BJ (cell line): ENCODE results near the gene MFRP. TPM values are rescaled to one million over a fixed set of nuclear protein-coding genes. Genes with fewer than 3 reads are reported as not detected.

ENCODE experiments used
- CTCF ChIA-PET: fragments of 350-600 bp; formaldehyde crosslinking; extraction: SDS; loops from one replicate; lab custom pipeline; 2021; ENCODE audit warnings: antibody characterized with exemption, inconsistent platforms; lab: Yijun Ruan, JAX
- POLR2A ChIA-PET: fragments of 300-600 bp; sonication (Branson Sonifier 250); formaldehyde crosslinking; extraction: SDS; loops from one replicate; lab custom pipeline; 2021; ENCODE audit warnings: antibody characterized with exemption; lab: Charles Lee
- DNase-seq: peaks from one replicate; pipeline ENCODE4 v3.0.0-alpha.2; 2011; ENCODE audit warnings: low read depth
- H3K27me3 ChIP-seq: 2 replicates; pipeline ENCODE4 v1.6.0; 2011; ENCODE audit warnings: low read length; ENCODE audit not compliant: control insufficient read depth, insufficient read depth
- H3K36me3 ChIP-seq: 2 replicates; pipeline ENCODE4 v1.5.1; 2011; ENCODE audit warnings: low read length; ENCODE audit not compliant: control insufficient read depth, insufficient read depth
- H3K4me3 ChIP-seq: 2 replicates; pipeline ENCODE4 v1.5.1; 2011; ENCODE audit warnings: low read depth, mild to moderate bottlenecking, control low read depth, low read length
- polyA plus RNA-seq: library from polyadenylated mRNA; depleted of rRNA; stranded (reverse); fragments of >200 nt; gene quantifications from 2 replicates; pipeline ENCODE4 v1.2.3, GENCODE V29; 2011
- TF ChIP-seq, protein P1 (sequence below): IDR thresholded peaks from 2 replicates; pipeline ENCODE4 v1.5.1; 2011; ENCODE audit warnings: low read depth, mild to moderate bottlenecking, control low read depth, inconsistent platforms, low read length, moderate library complexity; ENCODE audit not compliant: insufficient read depth

Gene MFRP
- polyA plus RNA-seq, 1 experiment, result not detected

DNA sequence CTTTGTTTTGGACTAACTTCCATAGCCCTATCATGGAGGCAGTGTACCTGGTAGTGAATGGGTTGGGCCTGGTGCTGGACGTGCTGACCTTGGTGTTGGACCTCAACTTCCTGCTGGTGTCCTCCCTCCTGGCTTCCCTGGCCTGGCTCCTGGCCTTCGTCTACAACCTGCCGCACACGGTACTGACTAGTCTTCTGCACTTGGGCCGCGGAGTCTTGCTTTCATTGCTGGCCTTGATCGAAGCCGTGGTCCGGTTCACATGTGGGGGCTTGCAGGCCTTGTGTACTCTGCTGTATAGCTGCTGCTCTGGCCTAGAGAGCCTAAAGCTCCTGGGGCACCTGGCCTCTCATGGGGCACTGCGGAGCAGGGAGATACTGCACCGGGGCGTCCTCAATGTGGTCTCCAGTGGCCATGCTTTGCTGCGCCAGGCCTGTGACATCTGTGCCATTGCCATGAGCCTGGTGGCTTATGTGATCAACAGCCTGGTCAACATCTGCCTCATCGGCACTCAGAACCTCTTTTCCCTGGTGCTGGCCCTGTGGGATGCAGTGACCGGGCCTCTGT lies 11.3 kb downstream of the MFRP start:
- CTCF ChIA-PET, result interaction anchor here (0.7 to 7.3 kb wide), 3 partner anchors 11 to 140 kb away, joined by 3 to 146 read pairs (median 37); no protein-coding TSS in a partner anchor
- TF ChIP-seq, protein P1, sequence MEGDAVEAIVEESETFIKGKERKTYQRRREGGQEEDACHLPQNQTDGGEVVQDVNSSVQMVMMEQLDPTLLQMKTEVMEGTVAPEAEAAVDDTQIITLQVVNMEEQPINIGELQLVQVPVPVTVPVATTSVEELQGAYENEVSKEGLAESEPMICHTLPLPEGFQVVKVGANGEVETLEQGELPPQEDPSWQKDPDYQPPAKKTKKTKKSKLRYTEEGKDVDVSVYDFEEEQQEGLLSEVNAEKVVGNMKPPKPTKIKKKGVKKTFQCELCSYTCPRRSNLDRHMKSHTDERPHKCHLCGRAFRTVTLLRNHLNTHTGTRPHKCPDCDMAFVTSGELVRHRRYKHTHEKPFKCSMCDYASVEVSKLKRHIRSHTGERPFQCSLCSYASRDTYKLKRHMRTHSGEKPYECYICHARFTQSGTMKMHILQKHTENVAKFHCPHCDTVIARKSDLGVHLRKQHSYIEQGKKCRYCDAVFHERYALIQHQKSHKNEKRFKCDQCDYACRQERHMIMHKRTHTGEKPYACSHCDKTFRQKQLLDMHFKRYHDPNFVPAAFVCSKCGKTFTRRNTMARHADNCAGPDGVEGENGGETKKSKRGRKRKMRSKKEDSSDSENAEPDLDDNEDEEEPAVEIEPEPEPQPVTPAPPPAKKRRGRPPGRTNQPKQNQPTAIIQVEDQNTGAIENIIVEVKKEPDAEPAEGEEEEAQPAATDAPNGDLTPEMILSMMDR, result no peak
- Histone ChIP-seq H3K27me3 (no peaks in the 10 kb centered on the region), H3K4me3 (peak overlapping the region; percentile 78), H3K36me3 (no peaks in the 10 kb centered on the region; the same call in 1 of the 2 replicates)
- POLR2A ChIA-PET, result no interaction called here
- DNase-seq, result no peak

DNA sequence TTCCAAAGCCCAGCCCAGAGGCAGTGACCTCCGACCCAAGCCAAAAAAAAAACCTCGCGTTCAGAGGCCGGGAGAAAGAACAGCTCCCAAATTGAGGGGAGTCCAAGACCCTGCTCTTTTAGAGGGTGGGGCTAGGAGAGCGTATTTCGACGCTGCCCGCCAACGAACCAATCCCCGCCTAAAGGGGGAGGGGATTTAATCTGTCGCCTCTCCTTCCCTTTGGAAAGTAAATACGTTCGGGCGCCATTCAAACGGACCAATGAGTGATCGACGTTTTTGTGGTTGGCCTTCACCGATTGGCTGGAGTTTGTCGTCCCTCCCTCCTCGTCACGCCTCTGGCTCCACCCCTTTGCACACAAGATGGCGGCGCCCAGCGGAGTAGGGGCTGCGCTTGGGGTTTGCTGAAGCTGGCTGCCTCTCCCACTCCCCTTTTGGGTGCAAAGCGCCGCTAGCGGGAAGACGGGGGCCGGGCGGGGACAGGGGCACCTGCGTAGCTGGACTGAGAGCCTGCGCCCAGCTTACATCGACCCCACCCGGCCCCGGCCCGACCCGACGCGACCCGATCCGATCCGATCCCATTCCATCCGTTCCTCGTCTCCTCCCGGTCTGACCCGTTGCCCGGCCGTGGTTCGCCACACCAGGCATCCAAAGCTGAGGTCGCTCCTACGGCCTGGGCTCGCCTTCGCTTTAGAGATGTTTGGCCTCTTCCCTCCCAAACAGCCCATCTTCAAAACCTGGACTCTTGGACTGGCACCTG lies 12.2 kb downstream of the MFRP start, which contains the start of gene RNF26:
Gene RNF26 (plus strand): TSS at position 354 of the 757 bp plus-strand sequence. CDS start 596 bp downstream, outside the sequence.
- DNase-seq, result peak; percentile 86
- Histone ChIP-seq H3K27me3 (no peaks in the 10 kb centered on the region), H3K4me3 (peak within 1 kb of the TSS; percentile 78), H3K36me3 (no peaks in the 10 kb centered on the region; the same call in 1 of the 2 replicates)
- ChIA-PET POLR2A (no interaction called here), CTCF (interaction anchor here (1.3 to 3.7 kb wide), 3 partner anchors 12 to 141 kb away, joined by 4 to 37 read pairs (median 4); no protein-coding TSS in a partner anchor)
- TF ChIP-seq, protein P1, result no peak

DNA sequence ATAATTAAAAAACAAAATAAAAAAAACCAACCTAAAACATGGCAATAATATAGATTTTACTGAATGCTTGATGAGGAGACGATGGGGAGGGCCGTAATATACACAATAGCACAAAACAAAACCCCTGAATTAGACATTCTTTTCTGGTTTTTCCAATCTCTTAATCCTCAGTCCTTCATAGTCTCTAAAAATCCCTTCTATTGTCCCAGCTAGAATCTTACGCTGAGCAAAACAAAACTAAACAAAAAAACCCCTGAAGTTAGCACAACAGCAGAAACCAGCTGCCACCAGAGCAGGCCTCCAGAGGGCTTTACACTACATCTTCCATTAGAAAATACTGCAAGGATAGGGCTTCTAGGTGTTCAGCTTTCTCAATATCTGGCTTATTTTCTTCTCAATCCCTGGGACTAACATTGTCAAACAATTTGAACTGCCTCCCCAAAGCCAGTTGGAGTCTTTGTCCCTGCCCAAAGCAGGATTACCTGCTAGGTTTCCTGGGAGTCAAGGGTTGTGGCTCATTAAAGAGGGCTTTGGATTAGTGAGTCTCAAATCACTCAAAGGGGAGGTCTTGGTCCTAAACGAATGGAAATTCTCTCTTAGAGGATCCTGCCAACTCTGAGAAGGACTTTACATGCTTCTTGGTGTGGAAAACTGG lies 14.3 kb downstream of the MFRP start:
- ChIA-PET POLR2A (no interaction called here), CTCF (interaction anchor here (1.0 to 3.7 kb wide), 2 partner anchors 10 to 24 kb away, joined by 4 to 37 read pairs; no protein-coding TSS in a partner anchor)
- H3K36me3 ChIP-seq, result no peaks in the 10 kb centered on the region; the same call in 1 of the 2 replicates
- H3K27me3 ChIP-seq, result no peaks in the 10 kb centered on the region
- TF ChIP-seq, protein P1, result no peak
- DNase-seq, result no peak
- no peak overlapping the region for H3K4me3 ChIP-seq

DNA sequence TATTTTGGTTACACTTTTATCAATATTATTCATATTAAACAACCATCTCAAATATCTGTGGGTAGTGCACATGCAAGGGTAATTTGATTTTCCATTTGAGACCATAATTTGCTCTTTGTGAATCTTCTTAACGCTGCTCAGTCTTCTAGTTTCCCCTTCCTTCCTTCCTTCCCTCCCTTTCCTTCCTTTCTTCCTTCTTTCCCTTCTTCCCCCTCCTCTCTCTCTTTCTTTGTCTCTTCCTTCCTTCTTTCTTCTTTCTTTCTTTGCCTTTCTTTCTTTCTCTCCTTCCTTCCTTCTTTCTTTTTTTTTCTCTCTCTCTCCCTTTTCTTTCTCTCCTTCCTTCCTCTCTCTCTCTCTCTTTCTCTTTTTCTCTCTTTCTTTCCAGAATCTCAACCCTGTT lies 16.3 kb downstream of the MFRP start:
- CTCF ChIA-PET, result interaction anchor here (1.1 kb wide), 1 partner anchor 9 kb away, joined by 3 read pairs; no protein-coding TSS in a partner anchor
- POLR2A ChIA-PET, result no interaction called here
- H3K36me3 ChIP-seq, result no peaks in the 10 kb centered on the region
- H3K4me3 ChIP-seq, result no peak overlapping the region
- no peak for DNase-seq
- TF ChIP-seq, protein P1, result no peak
- no peaks in the 10 kb centered on the region for H3K27me3 ChIP-seq
